ENCODE measurements around the gene ETFA. TPM values are rescaled to one million over a fixed set of nuclear protein-coding genes. Genes with fewer than 3 reads are reported as not detected.
A peak's percentile ranks its signal among the peaks of the same experiment; 100 is the strongest.

Gene ETFA
- total RNA-seq, 4 donors from 2014 or later = 89.9 to 144 (median 114) TPM

DNA sequence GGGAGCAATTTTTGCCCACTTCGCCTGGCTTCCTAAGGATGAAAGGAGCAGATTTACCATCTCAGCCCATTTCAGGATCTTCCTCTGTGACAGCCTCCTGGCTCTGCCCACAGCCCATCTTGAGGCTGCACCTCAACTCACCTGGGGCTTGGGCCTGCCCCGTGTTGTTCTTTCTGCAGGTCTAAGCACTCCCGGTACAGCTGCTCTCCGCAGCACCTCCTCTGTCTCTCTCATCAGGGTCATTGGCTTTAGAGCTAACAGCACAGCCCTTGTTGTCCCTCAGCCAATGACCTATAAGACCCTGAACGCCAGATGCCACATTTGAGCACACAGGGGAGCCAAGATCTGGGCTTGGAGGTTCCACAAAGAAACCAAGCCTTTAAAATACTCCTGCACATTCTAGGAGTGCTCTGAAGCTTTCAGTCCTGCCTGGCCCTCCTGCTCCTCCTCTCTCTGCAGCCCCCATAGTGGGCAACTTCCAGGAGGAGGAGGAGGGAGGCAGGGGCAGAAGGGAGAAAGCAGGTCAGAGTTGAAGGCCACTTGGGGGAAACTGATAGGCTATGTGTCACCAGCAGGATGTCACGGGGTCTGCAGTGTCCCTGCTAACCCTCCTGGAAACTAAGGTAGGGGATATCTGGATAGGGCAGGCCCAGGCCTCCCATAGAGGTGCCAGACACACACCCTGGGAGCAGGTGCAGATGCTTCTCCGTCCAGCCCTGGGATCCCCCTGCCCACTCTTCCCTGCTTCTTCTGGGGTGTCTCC, 115.6 kb downstream of the ETFA start:
- no peak for ATAC-seq (ENCODE audit: low FRiP score)
- no peak for DNase-seq (ENCODE audit: low spot score)

DNA sequence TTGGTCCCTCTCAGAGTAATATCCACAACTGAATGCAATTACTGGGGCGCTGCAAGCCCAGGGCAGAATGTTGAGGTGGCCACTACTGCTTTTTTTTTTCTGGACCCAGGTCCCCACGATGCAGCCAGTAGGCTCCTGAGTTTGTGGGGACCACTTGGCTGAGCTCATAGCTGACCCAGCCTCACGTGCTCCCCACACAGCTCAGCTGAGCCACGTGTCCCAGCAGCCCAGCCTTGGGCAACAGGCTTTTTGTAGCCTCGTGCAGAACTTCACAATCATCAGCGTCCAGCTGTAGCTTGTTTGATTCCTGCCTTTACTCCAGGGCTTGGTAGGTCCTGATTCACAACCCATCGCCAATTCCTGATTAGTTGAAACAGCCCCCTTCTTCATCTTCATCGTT, 117.3 kb downstream of the ETFA start:
- TF ChIP-seq, protein P1, sequence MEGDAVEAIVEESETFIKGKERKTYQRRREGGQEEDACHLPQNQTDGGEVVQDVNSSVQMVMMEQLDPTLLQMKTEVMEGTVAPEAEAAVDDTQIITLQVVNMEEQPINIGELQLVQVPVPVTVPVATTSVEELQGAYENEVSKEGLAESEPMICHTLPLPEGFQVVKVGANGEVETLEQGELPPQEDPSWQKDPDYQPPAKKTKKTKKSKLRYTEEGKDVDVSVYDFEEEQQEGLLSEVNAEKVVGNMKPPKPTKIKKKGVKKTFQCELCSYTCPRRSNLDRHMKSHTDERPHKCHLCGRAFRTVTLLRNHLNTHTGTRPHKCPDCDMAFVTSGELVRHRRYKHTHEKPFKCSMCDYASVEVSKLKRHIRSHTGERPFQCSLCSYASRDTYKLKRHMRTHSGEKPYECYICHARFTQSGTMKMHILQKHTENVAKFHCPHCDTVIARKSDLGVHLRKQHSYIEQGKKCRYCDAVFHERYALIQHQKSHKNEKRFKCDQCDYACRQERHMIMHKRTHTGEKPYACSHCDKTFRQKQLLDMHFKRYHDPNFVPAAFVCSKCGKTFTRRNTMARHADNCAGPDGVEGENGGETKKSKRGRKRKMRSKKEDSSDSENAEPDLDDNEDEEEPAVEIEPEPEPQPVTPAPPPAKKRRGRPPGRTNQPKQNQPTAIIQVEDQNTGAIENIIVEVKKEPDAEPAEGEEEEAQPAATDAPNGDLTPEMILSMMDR (IDR thresholded peaks at IDR 0.05) = no peak
- ATAC-seq (ENCODE audit: low FRiP score) (no peak), DNase-seq (ENCODE audit: low spot score) (no peak)

More for the DNA sequence above, 115.6 kb downstream of the ETFA start:
- TF ChIP-seq, protein P1 (IDR thresholded peaks at IDR 0.05) = no peak

DNA sequence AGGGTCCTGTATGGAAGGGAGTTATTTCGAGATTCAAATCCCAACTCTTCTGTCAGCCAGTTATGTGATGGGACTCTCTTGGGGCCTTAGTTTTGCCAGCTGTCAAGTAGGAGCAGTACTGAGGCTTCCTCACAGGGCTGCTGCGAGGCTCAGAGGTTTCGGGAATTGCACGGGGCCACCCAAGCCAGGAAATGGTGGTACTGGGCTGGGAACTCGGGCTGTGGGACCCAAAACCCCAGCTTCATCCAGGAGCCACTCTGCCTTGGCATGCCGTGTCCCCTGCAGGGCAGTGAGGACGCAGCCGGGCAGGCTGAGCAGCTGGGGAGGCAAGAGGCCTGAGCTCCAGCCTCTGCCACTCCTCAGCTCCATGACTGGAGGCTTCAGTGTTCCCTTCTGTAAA, 118.6 kb downstream of the ETFA start:
- TF ChIP-seq, protein P1 (IDR thresholded peaks at IDR 0.05) = no peak
- DNase-seq (ENCODE audit: low spot score) (no peak), ATAC-seq (ENCODE audit: low FRiP score) (no peak)

DNA sequence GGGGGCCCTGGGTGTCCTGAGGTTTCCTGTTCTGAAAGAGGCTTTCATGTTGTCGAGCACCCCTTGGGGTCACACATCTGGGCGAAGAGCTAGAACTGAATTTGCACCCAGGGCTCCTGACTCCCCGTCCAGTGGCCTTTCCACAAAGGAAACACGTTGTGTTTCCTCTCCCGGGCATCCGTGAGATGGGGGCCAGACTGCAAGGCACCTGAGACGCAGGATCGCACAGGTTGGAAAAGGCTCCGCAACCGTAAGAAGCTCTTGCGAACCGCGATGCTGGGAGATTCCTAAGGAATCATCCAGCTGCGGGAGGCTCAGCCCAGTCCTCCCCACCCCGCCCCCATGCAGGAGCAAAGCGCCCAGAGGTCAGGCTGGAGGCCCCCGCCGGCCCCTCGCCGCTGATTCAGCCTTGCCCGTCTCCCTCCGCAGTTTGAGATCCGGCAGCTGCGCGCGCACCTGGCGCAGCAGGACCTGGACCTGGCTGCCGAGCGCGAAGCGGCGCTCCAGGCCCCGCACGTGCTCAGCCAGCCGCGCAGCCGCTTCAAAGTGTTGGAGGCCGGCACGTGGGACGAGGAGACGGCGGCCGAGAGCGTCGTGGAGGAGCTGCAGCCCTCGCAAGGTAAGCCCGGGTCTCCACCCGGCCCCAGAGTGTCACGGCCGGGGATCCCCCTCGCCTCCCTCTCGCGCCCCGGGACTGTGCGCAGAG, 119.6 kb downstream of the ETFA start:
- TF ChIP-seq, protein P1 (IDR thresholded peaks at IDR 0.05) = no peak
- DNase-seq (ENCODE audit: low spot score) (no peak), ATAC-seq (ENCODE audit: low FRiP score) (no peak)

DNA sequence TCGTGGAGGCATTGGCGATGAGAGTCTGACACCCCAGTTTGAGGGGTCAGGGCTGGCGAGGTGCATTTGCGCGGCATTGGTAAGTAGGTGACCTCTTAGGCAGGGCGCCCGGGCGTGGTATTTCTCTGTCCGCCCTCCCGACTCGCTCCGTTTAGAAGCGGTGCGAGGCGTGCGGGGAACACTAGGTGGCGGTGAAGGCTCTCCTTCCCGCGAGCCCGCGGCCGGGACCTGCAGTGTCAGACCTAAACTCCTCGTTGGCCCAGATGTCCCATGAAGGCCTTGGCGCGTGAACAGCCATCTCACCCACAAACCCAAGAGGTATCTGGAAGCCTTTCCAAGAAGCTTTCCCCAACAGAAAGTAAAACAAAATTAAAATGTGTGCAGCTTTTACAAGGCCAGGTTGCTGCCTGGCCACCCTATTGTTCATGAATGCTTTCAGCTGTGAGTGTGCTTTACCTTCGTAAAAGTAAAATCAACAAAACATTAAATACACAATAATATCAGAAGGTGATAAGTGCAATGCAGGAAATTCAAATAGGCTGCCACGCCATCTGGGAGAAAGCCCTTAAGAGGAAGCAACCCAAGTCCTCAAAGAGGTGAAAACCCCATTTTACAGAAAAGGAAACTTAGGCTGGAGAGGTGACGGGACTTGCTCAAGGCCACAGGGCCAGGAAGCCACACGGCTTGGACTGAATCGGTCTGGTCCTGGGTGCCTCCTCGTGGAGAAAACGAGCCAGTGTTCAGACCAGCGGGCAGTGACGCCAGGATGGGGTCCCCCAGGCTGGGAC, 120.3 kb downstream of the ETFA start:
- TF ChIP-seq, protein P1 (IDR thresholded peaks at IDR 0.05) = peak in 2 of 3 donors; percentile 9 to 46
- peak; percentile 72 for ATAC-seq (ENCODE audit: low FRiP score)
- peak; percentile 57 for DNase-seq (ENCODE audit: low spot score)

DNA sequence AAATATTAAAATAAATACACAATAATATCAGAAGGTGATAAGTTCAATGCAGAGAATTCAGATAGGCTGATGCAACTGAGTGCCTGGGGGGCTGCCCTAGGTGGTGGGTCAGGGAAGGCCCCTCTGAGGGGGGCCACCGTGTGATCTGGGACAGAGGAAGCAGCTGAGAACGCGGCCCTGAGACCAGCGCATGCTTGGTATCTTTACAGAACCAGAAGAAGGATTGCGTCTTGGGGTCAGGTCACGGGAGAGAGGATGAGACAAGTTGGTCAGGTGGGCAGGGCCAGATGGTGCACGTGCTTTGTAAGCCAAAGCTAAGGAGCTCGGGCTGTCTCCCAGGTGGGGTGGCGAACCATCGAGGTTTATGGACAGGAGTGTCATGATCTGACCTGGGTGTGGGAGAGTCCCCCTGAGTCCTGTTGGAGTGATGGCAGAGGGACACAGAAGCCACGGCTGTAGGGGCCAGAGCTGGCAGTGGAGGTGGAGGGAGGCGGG, 121.2 kb downstream of the ETFA start:
- ATAC-seq (ENCODE audit: low FRiP score) = no peak
- TF ChIP-seq, protein P1 (IDR thresholded peaks at IDR 0.05) = no peak
- no peak for DNase-seq (ENCODE audit: low spot score)
